ENCODE measurements around the gene ATG5. TPM values are rescaled to one million over a fixed set of nuclear protein-coding genes. Genes with fewer than 3 reads are reported as not detected.

ATG5 gene
- total RNA-seq, 1 donor from 2014 or later = 19.2 TPM

DNA sequence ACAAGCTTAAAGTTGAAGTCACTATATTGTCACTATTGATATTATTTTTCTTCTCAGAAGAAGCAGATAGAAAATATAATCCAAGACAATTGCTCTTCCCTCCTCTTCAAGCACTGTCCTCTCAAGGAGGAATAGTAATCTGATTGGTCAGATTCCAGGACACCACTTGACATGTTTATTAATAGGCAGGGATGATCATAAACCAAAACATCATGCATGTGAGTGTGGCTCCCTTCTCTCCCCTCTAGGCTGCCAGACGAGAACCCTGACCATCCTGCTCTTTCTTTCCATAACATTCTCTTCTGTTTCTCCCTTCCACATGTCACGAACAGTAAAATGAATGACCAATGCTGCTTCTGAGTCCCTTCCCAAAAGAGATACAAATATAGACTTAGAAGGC, 7.5 kb downstream of the ATG5 start:
- DNase-seq (ENCODE audit: missing footprints) = no peak
- no peak for ATAC-seq
- intact Hi-C loops (cut with DNase I) = no loop called here

DNA sequence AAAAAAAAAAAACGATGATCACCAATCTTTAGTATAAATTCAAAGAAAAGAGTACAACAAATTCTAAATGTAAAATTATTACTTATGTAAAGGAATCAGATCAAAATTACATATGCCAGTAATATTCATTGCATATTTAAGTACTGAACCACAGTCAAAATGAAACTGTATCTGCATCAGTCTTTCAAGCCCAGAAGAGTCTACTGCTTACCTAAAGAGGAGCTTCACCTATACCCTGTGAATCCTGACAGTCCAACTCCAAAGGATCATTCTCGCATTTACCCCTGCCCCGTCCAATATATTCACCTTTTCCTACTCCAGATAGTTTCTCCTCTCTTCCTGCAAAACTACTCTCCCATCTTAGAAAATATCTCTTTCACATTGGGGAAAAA, 9.2 kb downstream of the ATG5 start:
- DNase-seq (ENCODE audit: missing footprints) = no peak
- intact Hi-C loops (cut with DNase I) = no loop called here
- ATAC-seq = no peak

DNA sequence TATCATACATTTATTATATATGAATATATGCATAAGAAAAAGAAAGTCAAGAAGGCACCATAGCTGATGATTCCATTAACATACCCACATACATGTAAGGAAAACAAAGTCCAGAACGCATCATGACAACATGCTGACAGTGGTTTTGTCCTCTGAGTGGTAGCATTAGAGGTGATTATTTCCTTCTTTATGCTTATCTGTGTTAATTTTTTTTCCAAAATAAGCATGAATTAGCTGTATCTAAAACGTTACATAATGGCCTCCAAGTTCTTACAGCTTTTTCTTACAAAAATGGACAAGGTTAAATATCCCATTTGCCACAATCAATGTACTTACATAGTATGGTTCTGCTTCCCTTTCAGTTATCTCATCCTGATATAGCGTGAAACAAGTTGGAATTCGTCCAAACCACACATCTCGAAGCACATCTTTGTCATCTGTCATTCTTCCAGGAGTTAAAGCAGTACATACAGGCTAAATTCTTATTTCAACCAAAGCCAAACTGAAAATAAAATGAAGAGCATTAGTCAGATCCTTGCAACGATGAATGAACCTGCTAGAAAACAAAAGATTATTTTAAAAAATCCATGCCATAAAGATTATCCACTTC, 9.7 kb downstream of the ATG5 start:
- intact Hi-C loops (cut with DNase I) = no loop called here
- no peak for ATAC-seq

DNA sequence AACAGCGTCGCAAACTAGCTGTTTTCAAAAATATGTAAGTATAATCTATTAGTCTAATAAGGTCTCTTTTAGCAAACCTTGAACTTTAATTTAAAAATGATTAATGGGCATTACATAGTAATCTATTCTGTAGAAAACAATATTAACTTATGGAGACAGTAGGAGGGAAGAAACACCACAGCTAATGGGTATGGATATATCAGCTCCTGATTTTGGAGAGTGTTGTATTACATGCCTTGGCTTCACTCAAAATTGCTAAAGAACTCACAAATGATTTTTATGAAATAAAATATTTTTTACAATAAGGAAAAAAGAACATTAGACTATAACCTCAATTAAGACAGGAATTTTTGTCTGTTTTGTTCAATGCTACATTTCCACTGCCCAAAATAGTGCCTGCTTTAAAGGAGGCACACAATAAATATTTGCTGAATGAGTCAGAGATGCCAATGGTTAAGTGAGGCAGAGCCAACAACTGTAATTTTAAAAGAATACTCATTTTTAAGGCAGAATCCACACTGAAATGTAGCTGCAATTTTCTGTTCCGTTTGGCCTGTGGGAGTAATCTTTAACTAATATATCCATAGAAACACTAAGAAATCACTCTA, 15.7 kb downstream of the ATG5 start:
- DNase-seq (ENCODE audit: missing footprints) (no peak), ATAC-seq (no peak)
- intact Hi-C loops (cut with DNase I) = loop anchor here (10.0 kb wide), 3 partner anchors 575 to 875 kb away; no protein-coding TSS in a partner anchor

More for the DNA sequence above, 9.7 kb downstream of the ATG5 start:
- no peak for DNase-seq (ENCODE audit: missing footprints)

DNA sequence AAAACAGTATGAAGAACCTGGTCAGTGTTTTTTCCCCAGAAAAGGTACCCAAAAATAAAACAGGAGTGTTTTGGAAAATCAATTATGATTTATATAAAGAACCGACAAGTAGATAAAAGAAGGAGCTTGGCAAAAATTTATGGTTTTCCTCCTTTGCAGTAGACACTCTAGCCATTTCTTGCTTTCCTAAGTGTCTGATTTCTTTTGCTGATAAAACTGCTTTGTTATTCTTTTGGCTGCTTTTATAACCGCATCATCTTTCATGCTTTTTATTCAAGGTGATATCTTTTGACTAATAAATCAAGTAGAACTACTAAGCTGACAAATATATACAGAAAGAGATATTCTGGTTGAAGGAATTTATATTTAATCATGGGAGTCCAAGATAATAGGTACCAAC, 16.6 kb downstream of the ATG5 start:
- ATAC-seq = no peak
- DNase-seq (ENCODE audit: missing footprints) = no peak
- intact Hi-C loops (cut with DNase I) = loop anchor here (10.0 kb wide), 3 partner anchors 574 to 874 kb away; no protein-coding TSS in a partner anchor

DNA sequence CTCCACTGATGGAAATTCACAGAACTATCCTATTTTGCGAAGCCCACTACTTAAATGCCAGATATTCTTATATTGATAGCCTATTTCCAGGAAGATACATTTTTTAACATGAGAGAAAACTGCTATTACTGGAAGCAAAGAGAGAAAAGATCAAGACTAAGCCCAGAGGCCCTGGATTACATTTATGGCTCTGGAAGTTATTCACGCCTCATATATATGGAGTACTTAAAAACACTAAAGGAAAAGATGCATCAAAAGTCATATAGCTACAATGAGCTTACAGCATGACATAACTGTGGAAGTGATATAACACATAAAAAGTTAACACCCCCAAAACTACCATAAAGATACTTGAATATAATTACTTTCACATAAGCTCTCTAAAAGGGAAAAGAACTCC, 19.8 kb downstream of the ATG5 start:
- intact Hi-C loops (cut with DNase I) = loop anchor here (10.0 kb wide), 3 partner anchors 571 to 871 kb away; no protein-coding TSS in a partner anchor
- DNase-seq (ENCODE audit: missing footprints) = no peak
- no peak for ATAC-seq

- DNase-seq (ENCODE audit: missing footprints) (no peak), ATAC-seq (no peak)
- intact Hi-C loops (cut with DNase I) = loop anchor here (10.0 kb wide), 3 partner anchors 566 to 866 kb away; no protein-coding TSS in a partner anchor
Observed at GRCh38 chr6:106300944-106301343, 24.6 kb downstream of the ATG5 start.

DNA sequence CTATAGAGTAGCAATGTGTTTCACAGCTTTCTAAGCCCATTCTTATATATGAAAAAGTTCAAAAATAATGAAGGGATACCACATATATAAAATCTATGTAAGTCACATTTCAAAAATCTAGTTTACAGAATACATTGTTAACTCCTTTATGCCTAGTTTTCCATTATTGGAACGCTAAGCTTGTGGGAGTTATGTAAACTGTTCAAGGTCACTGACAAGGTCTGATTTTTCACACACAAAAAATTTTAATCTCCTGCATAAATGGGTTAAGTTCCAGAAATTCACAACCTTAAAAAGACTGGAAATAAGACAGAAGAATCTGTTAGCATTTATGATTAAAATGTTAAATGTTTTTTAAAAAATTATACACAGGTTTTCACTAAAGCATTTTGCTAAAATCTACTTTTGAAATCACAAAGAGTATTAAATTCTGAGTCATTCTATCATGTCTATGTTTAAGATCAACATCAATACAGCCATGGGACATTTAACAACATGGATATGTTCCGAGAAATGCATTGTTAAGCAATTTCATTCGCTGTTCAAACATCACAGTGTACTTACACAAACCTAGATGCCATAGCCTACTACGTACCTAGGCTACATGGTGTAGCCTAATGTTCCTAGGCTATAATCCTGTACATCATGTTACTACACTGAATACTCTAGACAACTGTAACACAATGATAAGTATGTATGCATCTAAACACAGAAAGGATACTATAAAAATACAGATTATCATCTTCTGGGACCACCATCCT, 25.4 kb downstream of the ATG5 start:
- ATAC-seq (no peak), DNase-seq (ENCODE audit: missing footprints) (no peak)
- intact Hi-C loops (cut with DNase I) = loop anchor here (10.0 kb wide), 3 partner anchors 565 to 865 kb away; no protein-coding TSS in a partner anchor

DNA sequence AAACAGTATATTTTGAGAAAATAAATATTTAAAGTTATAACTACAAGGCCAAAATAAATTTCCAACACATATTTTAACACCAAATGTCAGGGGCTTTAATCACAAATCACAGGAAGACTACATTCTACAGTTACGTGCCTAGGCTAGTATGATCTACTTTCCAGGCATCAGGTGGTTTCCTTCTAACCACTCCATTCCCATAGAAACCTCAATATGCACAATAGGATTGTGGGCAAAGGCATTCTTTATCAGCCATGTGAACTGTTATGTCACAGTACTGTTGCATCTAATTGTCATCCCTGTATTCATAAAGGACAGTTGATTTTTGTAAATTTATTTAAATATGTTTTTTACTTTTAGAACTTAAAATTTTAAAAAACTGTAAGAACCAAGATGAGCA, 32.4 kb downstream of the ATG5 start:
- ATAC-seq (no peak), DNase-seq (ENCODE audit: missing footprints) (no peak)
- intact Hi-C loops (cut with DNase I) = no loop called here

- intact Hi-C loops (cut with DNase I) = no loop called here
- no peak for ATAC-seq
Observed at GRCh38 chr6:106290954-106291353, 34.6 kb downstream of the ATG5 start.

GRCh38 chr6:106290032-106290431, 35.5 kb downstream of the ATG5 start:
- no peak for DNase-seq (ENCODE audit: missing footprints)
- no peak for ATAC-seq
- intact Hi-C loops (cut with DNase I) = no loop called here

More at GRCh38 chr6:106290954-106291353, 34.6 kb downstream of the ATG5 start:
- no peak for DNase-seq (ENCODE audit: missing footprints)

- no peak for ATAC-seq
- DNase-seq (ENCODE audit: missing footprints) = no peak
- intact Hi-C loops (cut with DNase I) = no loop called here
Observed at GRCh38 chr6:106287215-106287614, 38.3 kb downstream of the ATG5 start.

GRCh38 chr6:106286746-106287145, 38.8 kb downstream of the ATG5 start:
- DNase-seq (ENCODE audit: missing footprints) = no peak
- ATAC-seq = no peak
- intact Hi-C loops (cut with DNase I) = no loop called here

- DNase-seq (ENCODE audit: missing footprints) = no peak
- intact Hi-C loops (cut with DNase I) = no loop called here
- no peak for ATAC-seq
Observed at GRCh38 chr6:106283481-106283880, 42.1 kb downstream of the ATG5 start.

DNA sequence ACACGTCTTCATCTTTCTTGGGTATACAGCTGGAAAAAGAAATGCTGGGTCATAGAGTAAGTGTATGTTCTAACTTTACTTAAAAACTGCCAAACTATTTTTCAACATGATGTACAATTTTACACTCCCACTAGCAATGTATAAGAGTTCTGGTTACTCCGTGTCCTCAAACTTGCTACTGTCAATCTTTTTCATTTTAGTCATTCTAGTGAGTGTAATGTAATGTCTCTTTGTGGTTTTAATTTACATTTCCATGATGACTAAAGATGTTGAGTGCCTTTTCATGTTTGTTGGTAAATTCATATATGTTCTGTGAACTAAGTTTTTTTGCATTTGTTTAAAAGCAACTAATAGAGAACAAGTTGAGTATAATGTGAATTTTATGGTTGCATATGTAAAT, 43.9 kb downstream of the ATG5 start:
- intact Hi-C loops (cut with DNase I) = no loop called here
- no peak for ATAC-seq
- no peak for DNase-seq (ENCODE audit: missing footprints)

DNA sequence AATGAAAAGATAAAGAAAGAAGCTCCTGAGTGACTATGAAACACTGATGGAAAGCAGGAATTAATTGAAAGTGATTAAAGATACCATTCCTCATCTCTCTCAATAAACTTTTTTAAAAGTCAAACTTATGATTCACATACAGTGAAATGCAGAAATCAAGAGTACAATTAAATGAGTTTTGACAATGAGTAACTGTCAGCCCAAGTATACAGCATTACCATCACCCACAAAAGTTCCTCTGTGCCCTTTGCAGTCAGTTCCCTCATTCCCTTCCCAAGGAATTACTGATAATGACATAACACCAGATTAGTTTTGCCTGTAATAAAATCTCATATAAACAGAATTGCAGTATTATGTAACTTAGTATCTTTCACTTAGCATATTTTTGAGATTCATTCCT, 44.5 kb downstream of the ATG5 start:
- intact Hi-C loops (cut with DNase I) = no loop called here
- ATAC-seq (no peak), DNase-seq (ENCODE audit: missing footprints) (no peak)

- DNase-seq (ENCODE audit: missing footprints) = no peak
- ATAC-seq = no peak
- intact Hi-C loops (cut with DNase I) = no loop called here
Observed at GRCh38 chr6:106279179-106279578, 46.4 kb downstream of the ATG5 start.

DNA sequence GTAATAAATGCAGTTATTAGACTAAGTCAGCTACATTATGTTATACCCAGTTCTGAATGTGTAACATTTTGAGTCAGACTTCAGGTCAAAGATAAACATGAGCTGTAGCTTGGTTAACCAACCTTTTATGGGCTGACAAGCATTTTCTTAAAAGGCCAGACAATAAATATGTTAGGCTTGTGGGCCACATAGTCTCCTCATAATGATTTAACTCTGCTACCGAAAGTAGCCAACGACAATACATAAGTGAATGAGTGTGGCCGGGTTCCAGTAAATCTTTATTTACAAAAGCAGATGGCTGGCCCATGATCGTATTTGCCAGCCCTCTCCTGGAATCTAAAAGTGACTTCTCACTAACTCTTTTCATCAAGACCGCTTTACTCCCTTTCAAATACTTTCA, 49.9 kb downstream of the ATG5 start:
- ATAC-seq (no peak), DNase-seq (ENCODE audit: missing footprints) (no peak)
- intact Hi-C loops (cut with DNase I) = no loop called here

DNA sequence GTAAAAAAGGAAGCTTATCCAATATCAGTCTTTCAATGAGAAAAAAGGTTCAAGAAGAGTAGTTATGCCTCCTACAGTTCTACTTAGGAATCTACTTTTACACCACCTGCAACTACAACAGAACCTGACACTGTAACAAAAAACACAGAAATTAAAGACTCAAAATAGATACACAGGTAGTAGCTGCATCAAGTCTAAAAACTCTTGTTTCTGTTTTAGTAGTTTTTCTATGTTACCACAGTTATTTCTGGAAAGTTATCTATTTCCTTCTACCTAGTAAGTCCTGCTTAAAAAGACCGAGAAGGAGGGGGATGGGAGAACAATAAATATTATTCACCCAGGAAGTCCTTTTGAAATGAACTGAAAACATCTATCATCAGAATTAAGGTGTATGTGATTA, 52.5 kb downstream of the ATG5 start:
- intact Hi-C loops (cut with DNase I) = no loop called here
- DNase-seq (ENCODE audit: missing footprints) (no peak), ATAC-seq (no peak)

DNA sequence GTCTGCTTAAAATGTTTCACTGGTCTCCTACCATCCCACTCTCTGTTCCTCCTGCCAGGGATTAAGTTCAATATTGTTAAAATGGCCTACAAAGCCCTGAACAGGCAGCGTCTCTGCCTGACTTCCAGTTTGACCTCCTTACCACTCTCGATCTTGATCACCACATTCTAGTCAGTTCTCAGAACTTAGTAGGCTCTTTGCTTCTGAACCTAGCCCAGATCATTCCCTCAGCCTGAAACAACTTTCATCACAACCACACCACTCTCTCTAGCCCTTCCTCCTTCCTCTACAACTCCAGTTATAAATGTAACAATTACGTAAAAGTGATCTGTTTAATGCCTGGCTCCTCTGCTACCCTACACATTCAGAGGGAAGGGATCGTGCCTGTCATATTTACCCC, 53.3 kb downstream of the ATG5 start:
- ATAC-seq (no peak), DNase-seq (ENCODE audit: missing footprints) (no peak)
- intact Hi-C loops (cut with DNase I) = no loop called here

Data from Right ventricle myocardium inferior (tissue), 1 donor.